Limb (tissue), 2 donors: Measurements from ENCODE around the gene GJD3.
"Not testable (repeated sequence)": the region's sequence is repeated elsewhere in the genome, so short reads cannot be mapped to it uniquely, and the experiment has no call there.

Source experiments
- DNase-seq, 2 donors: peaks; one replicate each; pipeline ENCODE4 v3.0.0-alpha.2; 2016; ENCODE audit errors: extremely low spot score in 2 of 2

Gene GJD3

GRCh38 chr17:40369923-40370322 is 5.4 kb upstream of the GJD3 start:
- DNase-seq, result no peak

- not testable (repeated sequence) for DNase-seq
Observed at GRCh38 chr17:40367728-40368127, 3.2 kb upstream of the GJD3 start.

- no peak for DNase-seq
Observed at GRCh38 chr17:40366861-40367518, 2.5 kb upstream of the GJD3 start.

- DNase-seq, result no peak
Observed at GRCh38 chr17:40366076-40366860, 1.7 kb upstream of the GJD3 start.

GRCh38 chr17:40364906-40365305 is 369 bp upstream of the GJD3 start:
- no peak for DNase-seq

- DNase-seq, result peak in 1 of 2 donors; percentile 64
Observed at GRCh38 chr17:40363111-40363827, 1.3 kb downstream of the GJD3 start.

- peak in 1 of 2 donors; percentile 82 for DNase-seq
Observed at GRCh38 chr17:40362696-40363110, 1.8 kb downstream of the GJD3 start.

- DNase-seq, result no peak
Observed at GRCh38 chr17:40361925-40362695, 2.4 kb downstream of the GJD3 start.

GRCh38 chr17:40361063-40361924 is 3.2 kb downstream of the GJD3 start:
- no peak for DNase-seq

GRCh38 chr17:40360091-40360490 is 4.4 kb downstream of the GJD3 start:
- DNase-seq, result no peak

- peak; percentile 90 to 94 for DNase-seq
Observed at GRCh38 chr17:40358323-40359038, 6.1 kb downstream of the GJD3 start.

- peak in 1 of 2 donors; percentile 49 for DNase-seq
Observed at GRCh38 chr17:40356990-40357881, 7.3 kb downstream of the GJD3 start.

GRCh38 chr17:40355804-40356758 is 8.5 kb downstream of the GJD3 start:
- DNase-seq, result peak in 1 of 2 donors; percentile 57

- DNase-seq, result peak in 1 of 2 donors; percentile 90
Observed at GRCh38 chr17:40355123-40355803, 9.3 kb downstream of the GJD3 start.

- DNase-seq, result no peak
Observed at GRCh38 chr17:40354221-40355122, 10.1 kb downstream of the GJD3 start.

GRCh38 chr17:40352779-40353394 is 11.7 kb downstream of the GJD3 start:
- no peak for DNase-seq
